GM23338 (cell line): ENCODE measurements around the gene OAS3. TPM values are rescaled to one million over a fixed set of nuclear protein-coding genes. Genes with fewer than 3 reads are reported as not detected.

ENCODE experiments used
- ATAC-seq: fragments of 200-7000 bp; cut with Tn5 transposase; 3 replicates; pipeline ENCODE4 v1.9.1; 2020
- DNase-seq: peaks from one replicate; pipeline ENCODE4 v3.0.0-alpha.2; 2015; ENCODE audit warnings: low spot score
- H2AFZ ChIP-seq: fragments of 200-600 bp; sonication (generic); 2 replicates; pipeline ENCODE4 v1.8.0; 2016; ENCODE audit warnings: antibody characterized with exemption, mild to moderate bottlenecking, moderate library complexity
- H3F3A ChIP-seq: fragments of 200-600 bp; sonication (generic); replicated peaks from 2 replicates; pipeline ENCODE4 v1.8.0; 2017; ENCODE audit warnings: antibody characterized with exemption, mixed run types, low read depth
- H3K27ac ChIP-seq: fragments of 200-600 bp; sonication (generic); 2 replicates; pipeline ENCODE4 v1.6.1; 2016; ENCODE audit warnings: low read depth
- H3K27me3 ChIP-seq: fragments of 200-600 bp; sonication (generic); 2 replicates; pipeline ENCODE4 v1.8.0; 2016; ENCODE audit warnings: mild to moderate bottlenecking, mixed run types, moderate library complexity; ENCODE audit not compliant: insufficient read depth
- H3K36me3 ChIP-seq: fragments of 200-600 bp; sonication (generic); 2 replicates; pipeline ENCODE4 v1.8.0; 2016; ENCODE audit warnings: mild to moderate bottlenecking; ENCODE audit not compliant: insufficient read depth
- H3K4me1 ChIP-seq: fragments of 200-600 bp; sonication (generic); 2 replicates; pipeline ENCODE4 v1.8.0; 2016; ENCODE audit warnings: mild to moderate bottlenecking, moderate library complexity; ENCODE audit not compliant: insufficient read depth
- H3K4me2 ChIP-seq: fragments of 200-600 bp; sonication (generic); 2 replicates; pipeline ENCODE4 v1.7.1; 2017; ENCODE audit warnings: mixed run types
- H3K4me3 ChIP-seq: fragments of 200-600 bp; sonication (generic); 2 replicates; pipeline ENCODE4 v1.6.1; 2016; ENCODE audit warnings: mixed run types
- H3K79me2 ChIP-seq: fragments of 200-600 bp; sonication (generic); replicated peaks from 2 replicates; pipeline ENCODE4 v1.8.0; 2017; ENCODE audit warnings: mild to moderate bottlenecking; ENCODE audit not compliant: insufficient read depth
- H3K9me2 ChIP-seq: fragments of 200-600 bp; sonication (generic); 2 replicates; pipeline ENCODE4 v1.8.0; 2017; ENCODE audit not compliant: insufficient read depth
- H4K20me1 ChIP-seq: fragments of 200-600 bp; sonication (generic); replicated peaks from 2 replicates; pipeline ENCODE4 v1.8.0; 2017; ENCODE audit warnings: mild to moderate bottlenecking; ENCODE audit not compliant: insufficient read depth
- H3K27ac Mint-ChIP-seq: 2 replicates; pipeline ENCODE4 v1.8.0; 2020; ENCODE audit warnings: inconsistent platforms, mild to moderate bottlenecking, moderate library complexity, mixed read lengths
- H3K27me3 Mint-ChIP-seq: 3 replicates; pipeline ENCODE4 v1.8.0; 2022; ENCODE audit warnings: low read depth, mild to moderate bottlenecking, moderate library complexity, mixed read lengths, inconsistent platforms; ENCODE audit not compliant: insufficient read depth, poor library complexity
- H3K36me3 Mint-ChIP-seq: 3 replicates; pipeline ENCODE4 v1.8.0; 2021; ENCODE audit warnings: low read depth, mild to moderate bottlenecking, inconsistent platforms, moderate library complexity, mixed read lengths
- H3K4me1 Mint-ChIP-seq: 3 replicates; pipeline ENCODE4 v1.8.0; 2020; ENCODE audit warnings: mild to moderate bottlenecking, inconsistent platforms, mixed read lengths
- H3K4me3 Mint-ChIP-seq: 3 replicates; pipeline ENCODE4 v1.8.0; 2021; ENCODE audit warnings: moderate library complexity, mild to moderate bottlenecking, inconsistent platforms, mixed read lengths
- H3K9me3 Mint-ChIP-seq: 3 replicates; pipeline ENCODE4 v1.8.0; 2020; ENCODE audit warnings: moderate library complexity, mild to moderate bottlenecking, inconsistent platforms, mixed read lengths
- CREB1 ChIP-seq: fragments of 250-450 bp; sonication (Bioruptor Pico); IDR thresholded peaks from 2 replicates; pipeline ENCODE4 v1.5.0; 2020; ENCODE audit warnings: low read depth, mild to moderate bottlenecking, moderate library complexity
- EZH2 ChIP-seq: fragments of 200-600 bp; sonication (generic); IDR thresholded peaks from one replicate; pipeline ENCODE4 v1.8.0; 2017; ENCODE audit warnings: antibody characterized with exemption, mild to moderate bottlenecking, low read depth; ENCODE audit not compliant: unreplicated experiment
- EZH2phosphoT487 ChIP-seq: fragments of 200-600 bp; sonication (generic); IDR thresholded peaks from one replicate; pipeline ENCODE4 v1.8.1; 2018; ENCODE audit warnings: antibody characterized with exemption; ENCODE audit not compliant: unreplicated experiment
- JUNB ChIP-seq: IDR thresholded peaks from one replicate; pipeline ENCODE4 v1.6.1; 2016; ENCODE audit warnings: antibody characterized with exemption; ENCODE audit not compliant: unreplicated experiment
- NANOG ChIP-seq: IDR thresholded peaks from 2 replicates; pipeline ENCODE4 v1.6.1; 2016; ENCODE audit warnings: antibody characterized with exemption, borderline replicate concordance
- POLR2AphosphoS5 ChIP-seq: IDR thresholded peaks from 2 replicates; pipeline ENCODE4 v1.6.1; 2016; ENCODE audit warnings: antibody characterized with exemption, low read depth
- STAT1 ChIP-seq: IDR thresholded peaks from one replicate; pipeline ENCODE4 v1.6.1; 2016; ENCODE audit warnings: antibody characterized with exemption; ENCODE audit not compliant: unreplicated experiment
- ZNF114 ChIP-seq: fragments of 250-450 bp; sonication (Bioruptor Pico); IDR thresholded peaks from 2 replicates; pipeline ENCODE4 v1.5.0; 2020; ENCODE audit warnings: mild to moderate bottlenecking, moderate library complexity
- ZNF331 ChIP-seq: fragments of 250-450 bp; sonication (Bioruptor Pico); IDR thresholded peaks from 2 replicates; pipeline ENCODE4 v1.5.0; 2020; ENCODE audit warnings: low read depth, mild to moderate bottlenecking, moderate library complexity
- ZNF462 ChIP-seq: fragments of 250-450 bp; sonication (Bioruptor Pico); IDR thresholded peaks from 2 replicates; pipeline ENCODE4 v1.5.0; 2020; ENCODE audit warnings: mild to moderate bottlenecking, moderate library complexity
- polyA plus RNA-seq: library from polyadenylated mRNA; unstranded; fragments of >200 nt; fragmentation: Nextera tagmentation; extraction: Ambion mirVana; gene quantifications from 2 replicates; pipeline ENCODE4 v1.2.1, GENCODE V29; 2016
- total RNA-seq: library from RNA; depleted of rRNA; stranded (reverse); fragments of >200 nt; shearing (Covaris generic); gene quantifications from 2 replicates; pipeline ENCODE4 v1.2.3, GENCODE V29; 2014
- TF ChIP-seq, protein P1 (sequence below): IDR thresholded peaks from one replicate; pipeline ENCODE4 v1.6.1; 2018; ENCODE audit warnings: antibody characterized with exemption; ENCODE audit not compliant: unreplicated experiment
- TF ChIP-seq, protein P2 (sequence below), 2 experiments: fragments of 200-600 bp in 1 of 2; sonication (generic) in 1 of 2; conservative IDR thresholded peaks; 2 replicates each; pipeline versions ENCODE4 v1.5.1 to v1.6.1; 2016 to 2017; ENCODE audit warnings: antibody characterized with exemption in 2 of 2, low read depth in 2 of 2, mild to moderate bottlenecking in 2 of 2, moderate library complexity in 1 of 2
- TF ChIP-seq, protein P3 (sequence below): IDR thresholded peaks from 2 replicates; pipeline ENCODE4 v1.6.1; 2016; ENCODE audit warnings: antibody characterized with exemption

Gene OAS3
- total and polyA plus RNA-seq, 2 experiments from 2014 or later: 0.27 to 1.4 TPM

GRCh38 chr12:113002155-113002554 lies 63.9 kb downstream of the OAS3 start:
- Histone ChIP-seq H3K4me3 (no peak overlapping the region), H3K4me2 (no peak overlapping the region), H3K27me3 (no peaks in the 10 kb centered on the region), H3K79me2 (no peaks in the 10 kb centered on the region), H4K20me1 (no peaks in the 10 kb centered on the region), H3F3A (no peaks in the 10 kb centered on the region), H3K9me2 (no peaks in the 10 kb centered on the region), H3K4me1 (no peaks in the 10 kb centered on the region), H2AFZ (no peak overlapping the region), H3K36me3 (no peaks in the 10 kb centered on the region), H3K27ac (no peak overlapping the region)
- no peak for ATAC-seq
- TF ChIP-seq ZNF114 (CRISPR knock-in tag) (no peak), EZH2phosphoT487 (no peak), ZNF462 (CRISPR knock-in tag) (no peak), ZNF331 (no peak), JUNB (no peak), CREB1 (CRISPR knock-in tag) (no peak), STAT1 (no peak), POLR2AphosphoS5 (no peak), EZH2 (no peak), NANOG (no peak)
- TF ChIP-seq, protein P1, sequence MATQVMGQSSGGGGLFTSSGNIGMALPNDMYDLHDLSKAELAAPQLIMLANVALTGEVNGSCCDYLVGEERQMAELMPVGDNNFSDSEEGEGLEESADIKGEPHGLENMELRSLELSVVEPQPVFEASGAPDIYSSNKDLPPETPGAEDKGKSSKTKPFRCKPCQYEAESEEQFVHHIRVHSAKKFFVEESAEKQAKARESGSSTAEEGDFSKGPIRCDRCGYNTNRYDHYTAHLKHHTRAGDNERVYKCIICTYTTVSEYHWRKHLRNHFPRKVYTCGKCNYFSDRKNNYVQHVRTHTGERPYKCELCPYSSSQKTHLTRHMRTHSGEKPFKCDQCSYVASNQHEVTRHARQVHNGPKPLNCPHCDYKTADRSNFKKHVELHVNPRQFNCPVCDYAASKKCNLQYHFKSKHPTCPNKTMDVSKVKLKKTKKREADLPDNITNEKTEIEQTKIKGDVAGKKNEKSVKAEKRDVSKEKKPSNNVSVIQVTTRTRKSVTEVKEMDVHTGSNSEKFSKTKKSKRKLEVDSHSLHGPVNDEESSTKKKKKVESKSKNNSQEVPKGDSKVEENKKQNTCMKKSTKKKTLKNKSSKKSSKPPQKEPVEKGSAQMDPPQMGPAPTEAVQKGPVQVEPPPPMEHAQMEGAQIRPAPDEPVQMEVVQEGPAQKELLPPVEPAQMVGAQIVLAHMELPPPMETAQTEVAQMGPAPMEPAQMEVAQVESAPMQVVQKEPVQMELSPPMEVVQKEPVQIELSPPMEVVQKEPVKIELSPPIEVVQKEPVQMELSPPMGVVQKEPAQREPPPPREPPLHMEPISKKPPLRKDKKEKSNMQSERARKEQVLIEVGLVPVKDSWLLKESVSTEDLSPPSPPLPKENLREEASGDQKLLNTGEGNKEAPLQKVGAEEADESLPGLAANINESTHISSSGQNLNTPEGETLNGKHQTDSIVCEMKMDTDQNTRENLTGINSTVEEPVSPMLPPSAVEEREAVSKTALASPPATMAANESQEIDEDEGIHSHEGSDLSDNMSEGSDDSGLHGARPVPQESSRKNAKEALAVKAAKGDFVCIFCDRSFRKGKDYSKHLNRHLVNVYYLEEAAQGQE: no peak
- TF ChIP-seq, protein P2, sequence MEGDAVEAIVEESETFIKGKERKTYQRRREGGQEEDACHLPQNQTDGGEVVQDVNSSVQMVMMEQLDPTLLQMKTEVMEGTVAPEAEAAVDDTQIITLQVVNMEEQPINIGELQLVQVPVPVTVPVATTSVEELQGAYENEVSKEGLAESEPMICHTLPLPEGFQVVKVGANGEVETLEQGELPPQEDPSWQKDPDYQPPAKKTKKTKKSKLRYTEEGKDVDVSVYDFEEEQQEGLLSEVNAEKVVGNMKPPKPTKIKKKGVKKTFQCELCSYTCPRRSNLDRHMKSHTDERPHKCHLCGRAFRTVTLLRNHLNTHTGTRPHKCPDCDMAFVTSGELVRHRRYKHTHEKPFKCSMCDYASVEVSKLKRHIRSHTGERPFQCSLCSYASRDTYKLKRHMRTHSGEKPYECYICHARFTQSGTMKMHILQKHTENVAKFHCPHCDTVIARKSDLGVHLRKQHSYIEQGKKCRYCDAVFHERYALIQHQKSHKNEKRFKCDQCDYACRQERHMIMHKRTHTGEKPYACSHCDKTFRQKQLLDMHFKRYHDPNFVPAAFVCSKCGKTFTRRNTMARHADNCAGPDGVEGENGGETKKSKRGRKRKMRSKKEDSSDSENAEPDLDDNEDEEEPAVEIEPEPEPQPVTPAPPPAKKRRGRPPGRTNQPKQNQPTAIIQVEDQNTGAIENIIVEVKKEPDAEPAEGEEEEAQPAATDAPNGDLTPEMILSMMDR (conservative IDR thresholded peaks at IDR 0.05; ENCODE audit: low read depth in 2 of 2): no peak
- TF ChIP-seq, protein P3, sequence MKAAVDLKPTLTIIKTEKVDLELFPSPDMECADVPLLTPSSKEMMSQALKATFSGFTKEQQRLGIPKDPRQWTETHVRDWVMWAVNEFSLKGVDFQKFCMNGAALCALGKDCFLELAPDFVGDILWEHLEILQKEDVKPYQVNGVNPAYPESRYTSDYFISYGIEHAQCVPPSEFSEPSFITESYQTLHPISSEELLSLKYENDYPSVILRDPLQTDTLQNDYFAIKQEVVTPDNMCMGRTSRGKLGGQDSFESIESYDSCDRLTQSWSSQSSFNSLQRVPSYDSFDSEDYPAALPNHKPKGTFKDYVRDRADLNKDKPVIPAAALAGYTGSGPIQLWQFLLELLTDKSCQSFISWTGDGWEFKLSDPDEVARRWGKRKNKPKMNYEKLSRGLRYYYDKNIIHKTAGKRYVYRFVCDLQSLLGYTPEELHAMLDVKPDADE: no peak
- Mint-ChIP-seq H3K27ac (no peak overlapping the region), H3K36me3 (no peaks in the 10 kb centered on the region), H3K4me1 (no peaks in the 10 kb centered on the region), H3K27me3 (peaks cover 6% of the 10 kb centered on the region), H3K9me3 (peaks cover 3% of the 10 kb centered on the region; the same call in 2 of the 3 replicates), H3K4me3 (no peak overlapping the region)
- no peak for DNase-seq
